ENCODE results near the gene TOX2.

- no peak for TF ChIP-seq CTCF (IDR thresholded peaks at IDR 0.05; ENCODE audit: insufficient read depth, low read depth, low read length)
- TF ChIP-seq EZH2 (IDR thresholded peaks at IDR 0.05; ENCODE audit: insufficient read depth, low read length) = no peak
These were observed 178.6 kb downstream of the TOX2 start for GRCh38 chr20:44093249-44093582.
